Glomerular visceral epithelial cell (primary cell): ENCODE data around the gene SLC1A2.

Experiments used
- DNase-seq: peaks from one replicate; pipeline ENCODE4 v3.0.0-alpha.2; 2016; ENCODE audit errors: extremely low spot score

Gene SLC1A2

GRCh38 chr11:35324981-35325380, 94.4 kb downstream of the SLC1A2 start:
- DNase-seq, result peak; percentile 8

- DNase-seq, result no peak
Observed at GRCh38 chr11:35324183-35324886, 95.0 kb downstream of the SLC1A2 start.

- no peak for DNase-seq
Observed at GRCh38 chr11:35323076-35323868, 96.1 kb downstream of the SLC1A2 start.

GRCh38 chr11:35322318-35322979, 96.9 kb downstream of the SLC1A2 start:
- no peak for DNase-seq

GRCh38 chr11:35321532-35322317, 97.6 kb downstream of the SLC1A2 start:
- DNase-seq, result no peak

- DNase-seq, result no peak
Observed at GRCh38 chr11:35321111-35321510, 98.2 kb downstream of the SLC1A2 start.

GRCh38 chr11:35318977-35319925, 100.1 kb downstream of the SLC1A2 start:
- no peak for DNase-seq

- DNase-seq, result no peak
Observed at GRCh38 chr11:35318309-35318708, 101.0 kb downstream of the SLC1A2 start.

- no peak for DNase-seq
Observed at GRCh38 chr11:35317253-35317652, 102.1 kb downstream of the SLC1A2 start.

GRCh38 chr11:35316161-35316560, 103.2 kb downstream of the SLC1A2 start:
- DNase-seq, result peak; percentile 75

- DNase-seq, result no peak
Observed at GRCh38 chr11:35313760-35314153, 105.6 kb downstream of the SLC1A2 start.

GRCh38 chr11:35313066-35313759, 106.1 kb downstream of the SLC1A2 start:
- DNase-seq, result no peak

GRCh38 chr11:35311331-35311730, 108.0 kb downstream of the SLC1A2 start:
- no peak for DNase-seq

GRCh38 chr11:35308157-35308556, 111.2 kb downstream of the SLC1A2 start:
- no peak for DNase-seq

- DNase-seq, result no peak
Observed at GRCh38 chr11:35307221-35307621, 112.1 kb downstream of the SLC1A2 start.

- DNase-seq, result peak; percentile 56
Observed at GRCh38 chr11:35305670-35306382, 113.5 kb downstream of the SLC1A2 start.

- no peak for DNase-seq
Observed at GRCh38 chr11:35304900-35305460, 114.4 kb downstream of the SLC1A2 start.

GRCh38 chr11:35304386-35304775, 115.0 kb downstream of the SLC1A2 start:
- DNase-seq, result no peak
